GM21619 (cell line): ENCODE data around the gene MTHFSD.

ENCODE experiments used
- ATAC-seq: cut with Tn5 transposase; IDR thresholded peaks from one replicate; pipeline ENCODE4 v1.9.1; 2021; ENCODE audit not compliant: unreplicated experiment

Gene MTHFSD

GRCh38 chr16:86553356-86553755, 1.7 kb downstream of the MTHFSD start:
- no peak for ATAC-seq

- no peak for ATAC-seq
Observed at GRCh38 chr16:86550281-86550680, 4.8 kb downstream of the MTHFSD start.

- ATAC-seq: no peak
Observed at GRCh38 chr16:86549893-86550190, 5.2 kb downstream of the MTHFSD start.

- no peak for ATAC-seq
Observed at GRCh38 chr16:86549076-86549892, 5.8 kb downstream of the MTHFSD start.

DNA sequence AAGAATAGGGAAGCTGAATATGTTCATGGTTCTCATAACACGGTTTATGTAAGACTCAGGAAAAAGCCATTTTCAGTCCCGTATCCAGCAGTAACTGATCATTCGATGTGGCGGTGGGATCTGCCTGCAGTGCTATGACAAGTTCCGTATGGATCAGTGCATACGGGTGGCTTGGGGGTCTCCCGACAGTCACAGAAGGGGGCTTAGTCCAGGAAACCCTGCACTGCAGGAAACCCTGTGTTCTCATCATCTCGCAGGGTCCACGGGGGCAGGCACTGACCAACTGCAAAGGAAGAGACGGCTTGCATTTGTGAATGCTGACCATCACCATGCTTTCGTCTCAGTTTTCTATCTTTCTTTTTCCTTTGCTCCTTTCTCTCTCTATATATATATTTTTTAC, 7.7 kb downstream of the MTHFSD start:
- ATAC-seq: no peak

GRCh38 chr16:86546638-86547013, 8.4 kb downstream of the MTHFSD start:
- ATAC-seq: no peak

DNA sequence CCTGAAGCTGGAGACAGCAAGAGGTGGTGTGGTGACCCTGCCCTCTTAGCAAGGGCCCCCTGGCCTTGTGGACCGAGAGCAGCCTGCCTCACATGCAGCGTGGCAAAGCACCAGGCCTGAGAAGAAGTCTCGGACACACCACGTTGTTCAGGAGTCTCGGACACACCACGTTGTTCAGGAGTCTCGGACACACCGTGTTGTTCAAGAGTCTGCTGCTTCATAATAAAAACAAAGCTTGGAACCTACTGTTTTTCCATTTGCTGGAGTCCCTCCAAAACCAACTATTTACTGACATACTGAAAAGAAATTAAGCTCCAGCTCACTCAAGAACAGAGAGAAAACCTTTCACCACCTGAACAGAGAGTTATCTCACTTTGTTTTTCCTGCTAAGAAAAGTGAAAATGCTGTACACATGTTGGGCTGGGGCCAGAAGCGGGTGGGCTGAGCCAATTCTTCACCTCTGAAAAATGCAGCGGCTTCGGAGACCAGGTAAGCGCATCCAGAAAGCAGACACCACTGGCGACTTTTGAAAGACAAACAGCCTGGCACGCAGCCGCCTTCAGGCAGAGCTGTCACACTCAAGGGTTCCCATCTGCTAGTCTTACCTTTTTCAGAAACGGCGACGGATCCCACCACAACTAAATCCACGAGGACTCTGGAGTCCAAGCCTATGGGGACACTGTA, 8.9 kb downstream of the MTHFSD start:
- ATAC-seq: no peak

DNA sequence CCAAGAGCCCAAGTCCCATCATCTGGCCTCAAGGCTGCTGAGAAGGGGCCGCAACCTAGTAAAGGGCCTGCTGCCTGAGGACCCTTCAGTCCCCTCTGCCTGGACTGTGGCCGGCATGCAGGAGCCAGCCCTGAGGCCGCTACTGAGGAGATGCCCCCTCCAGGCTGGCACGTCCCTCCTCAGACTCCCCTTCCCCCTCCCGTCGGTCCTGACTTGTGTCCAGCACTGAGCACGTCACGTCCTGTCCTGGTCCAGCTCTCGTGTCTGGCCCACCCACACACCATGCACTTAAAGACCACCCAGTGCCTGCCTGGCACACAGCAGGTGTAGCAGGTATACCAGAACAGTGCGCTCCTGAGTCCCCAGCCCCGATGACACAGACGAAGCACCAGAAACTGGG, 9.6 kb downstream of the MTHFSD start:
- no peak for ATAC-seq

- ATAC-seq: no peak
Observed at GRCh38 chr16:86542756-86543750, 12.0 kb downstream of the MTHFSD start.

- ATAC-seq: no peak
Observed at GRCh38 chr16:86541560-86541959, 13.5 kb downstream of the MTHFSD start.

DNA sequence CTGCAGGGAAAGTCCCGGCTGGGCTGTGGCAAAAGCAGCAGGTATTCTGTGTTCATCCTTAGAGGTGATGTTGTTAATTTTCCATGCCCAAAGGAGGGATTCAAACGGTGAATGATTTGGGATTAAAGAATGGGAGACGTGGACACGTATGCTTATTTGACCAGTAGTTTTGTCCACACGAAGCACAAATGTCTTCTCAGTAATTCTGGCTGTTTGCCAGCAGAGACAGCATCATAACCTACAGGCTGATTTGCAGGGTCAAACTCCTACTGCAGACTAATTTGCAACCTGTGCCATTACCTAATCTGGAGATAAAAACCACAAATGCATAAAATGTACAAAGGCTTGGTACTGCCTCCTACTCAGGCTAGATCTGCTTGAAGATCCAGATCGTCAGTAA, 14.1 kb downstream of the MTHFSD start:
- no peak for ATAC-seq

DNA sequence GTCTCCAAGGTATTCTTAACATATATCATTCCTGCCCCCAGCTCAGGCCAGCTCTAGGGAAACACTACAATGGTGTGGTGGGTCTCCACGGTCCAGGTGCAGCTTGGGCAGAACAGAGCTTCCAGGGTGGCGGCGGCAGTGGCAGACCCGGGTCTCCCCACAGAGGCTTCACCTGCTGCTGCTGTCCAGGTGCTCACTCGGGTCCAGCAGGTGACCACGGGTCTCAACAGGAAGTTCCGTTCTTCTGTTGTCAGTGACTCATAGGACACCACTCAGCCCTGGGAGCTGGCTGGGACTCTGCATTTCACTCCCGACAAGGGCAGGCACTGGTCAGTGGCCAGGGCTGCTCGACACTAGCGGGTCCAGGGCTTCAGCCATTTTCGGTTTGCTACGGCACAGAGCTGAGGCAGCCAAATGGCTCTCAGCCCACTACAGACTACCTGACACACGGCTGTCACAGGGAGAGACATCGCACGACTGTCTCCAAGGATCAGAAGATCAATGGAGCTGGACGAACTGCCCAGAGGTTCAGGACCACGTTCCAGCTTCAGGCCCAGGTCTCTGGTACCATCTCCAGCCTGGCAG, 16.7 kb downstream of the MTHFSD start:
- ATAC-seq: no peak

- no peak for ATAC-seq
Observed at GRCh38 chr16:86537486-86537885, 17.5 kb downstream of the MTHFSD start.

DNA sequence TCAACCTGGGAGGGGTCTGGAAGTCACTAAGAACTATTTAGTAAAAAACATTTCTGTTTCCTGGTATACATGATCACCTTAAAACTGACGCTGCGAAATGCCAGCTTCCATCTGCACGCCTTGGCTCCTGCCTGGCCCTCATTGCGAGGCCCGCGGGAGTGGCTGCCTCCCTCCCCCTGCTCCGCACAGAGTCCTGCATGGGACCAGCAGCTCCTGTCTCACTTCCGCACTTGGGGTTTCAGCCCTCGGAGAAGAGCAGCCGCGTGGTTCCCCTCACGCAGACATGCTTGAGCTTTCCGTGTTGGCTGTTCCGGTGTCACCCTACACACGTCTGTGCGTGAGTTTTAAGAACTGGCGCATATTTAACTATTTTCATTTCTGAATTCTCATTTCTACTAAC, 18.4 kb downstream of the MTHFSD start:
- ATAC-seq: no peak

- ATAC-seq: no peak
Observed at GRCh38 chr16:86534779-86535615, 20.0 kb downstream of the MTHFSD start.

DNA sequence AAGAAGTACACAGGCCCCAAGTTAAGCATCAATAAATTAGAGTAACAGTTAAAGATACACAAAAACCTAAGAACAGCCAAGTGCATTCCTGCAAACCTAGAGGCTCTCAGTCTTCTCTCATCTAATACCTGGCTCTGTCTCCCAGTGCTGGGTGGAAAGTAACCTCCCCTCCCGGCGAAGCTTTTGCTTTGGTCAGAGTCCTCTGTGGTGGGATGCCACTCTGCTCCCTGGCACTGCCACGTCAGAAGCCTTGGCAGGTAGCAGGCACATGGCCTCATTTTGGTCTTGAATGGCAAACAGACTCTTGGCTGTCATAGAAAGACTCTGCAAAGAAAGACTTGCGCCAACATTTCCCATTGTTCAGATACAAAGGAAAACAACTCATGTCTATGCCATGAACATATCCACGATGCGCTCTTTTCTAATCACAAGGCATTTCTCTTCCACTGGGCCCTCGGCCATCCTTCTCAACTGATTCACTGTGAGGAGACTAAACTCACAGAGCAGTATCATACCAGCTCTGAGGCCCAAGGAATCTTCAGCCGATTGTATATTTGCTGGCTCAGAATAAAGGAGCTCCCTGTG, 21.2 kb downstream of the MTHFSD start:
- ATAC-seq: no peak

GRCh38 chr16:86533076-86533475, 22.0 kb downstream of the MTHFSD start:
- ATAC-seq: no peak

DNA sequence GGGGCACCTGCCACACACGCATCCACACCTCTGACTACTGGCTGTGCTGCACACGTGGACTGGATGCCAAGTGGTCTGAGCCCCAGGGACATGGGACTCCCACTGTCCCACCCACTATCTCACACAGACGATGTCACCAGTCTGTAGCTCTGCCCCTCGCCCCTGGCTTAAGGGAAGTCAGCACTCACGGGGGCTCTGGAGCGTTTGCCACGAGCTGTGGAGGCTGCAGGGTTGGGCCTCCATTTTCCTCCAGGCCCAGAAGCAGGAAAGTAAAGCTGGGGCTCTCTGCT, 22.6 kb downstream of the MTHFSD start:
- ATAC-seq: no peak

DNA sequence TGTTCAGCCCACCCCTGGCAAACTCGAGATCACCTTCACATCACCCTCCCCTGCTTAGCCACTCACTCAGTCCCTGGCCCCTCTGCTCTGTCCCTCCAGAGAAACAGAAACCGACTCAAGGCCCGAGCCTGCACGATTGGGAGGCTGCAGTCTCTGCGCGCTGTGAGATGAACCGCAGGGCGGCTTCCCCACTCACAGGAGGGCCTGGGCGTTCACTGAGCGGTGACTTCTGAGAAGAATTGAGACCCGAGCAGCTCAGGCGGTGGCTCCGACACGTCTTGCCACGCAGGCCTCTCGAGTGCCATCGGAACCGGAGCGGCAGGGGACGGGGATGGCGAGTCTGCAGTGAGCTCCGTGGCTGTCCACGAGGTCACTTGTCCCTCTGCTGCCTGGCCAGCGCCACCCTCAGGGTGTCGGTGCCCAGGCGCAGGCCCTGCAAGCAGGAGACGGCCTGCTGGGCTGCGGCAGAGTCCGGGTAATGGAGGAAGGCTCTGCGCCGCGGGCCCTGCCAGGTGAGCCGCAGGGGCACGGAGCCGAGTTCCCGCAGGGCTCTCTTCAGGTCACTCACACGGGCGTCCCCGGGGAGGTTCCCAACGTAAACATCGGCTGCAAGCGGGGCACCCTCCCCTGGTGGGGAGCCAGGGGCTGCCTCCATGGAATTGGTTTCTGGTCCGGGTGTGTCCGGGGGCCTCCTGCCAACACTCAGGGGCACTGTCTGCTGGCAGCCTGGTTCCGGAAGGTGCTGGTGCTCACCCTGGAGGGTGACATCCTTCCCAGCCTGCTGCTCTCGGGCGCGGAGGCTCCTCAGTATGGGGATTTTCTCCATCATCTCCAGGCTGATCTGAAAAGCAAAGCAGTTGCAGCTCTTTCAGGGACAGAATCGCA, 23.2 kb downstream of the MTHFSD start:
- ATAC-seq: no peak
